ENCODE data around the gene TMEM176B.

TMEM176B gene

GRCh38 chr7:150823484-150824126, 23.4 kb upstream of the TMEM176B start:
- Histone ChIP-seq H3K27me3 (ENCODE audit: insufficient read depth, low read length, poor library complexity, severe bottlenecking) (peaks cover 7% of the 10 kb centered on the region), H3K9me2 (replicated peaks; ENCODE audit: low read depth, low read length) (no peaks in the 10 kb centered on the region), H3K79me2 (ENCODE audit: insufficient read depth, low read length) (no peaks in the 10 kb centered on the region), H2AFZ (ENCODE audit: low read length) (no peak overlapping the region), H3F3A (ENCODE audit: low read depth) (no peaks in the 10 kb centered on the region), H3K9me3 (ENCODE audit: insufficient read depth, low read depth, low read length) (no peaks in the 10 kb centered on the region), H3K4me3 (ENCODE audit: low read length, poor library complexity, severe bottlenecking) (no peak overlapping the region), H3K9ac (ENCODE audit: low read depth, low read length, poor library complexity, severe bottlenecking) (no peak overlapping the region), H3K4me2 (ENCODE audit: low read depth, low read length, poor library complexity, severe bottlenecking) (no peak overlapping the region), H3K36me3 (ENCODE audit: insufficient read depth, low read length) (no peaks in the 10 kb centered on the region), H3K4me1 (ENCODE audit: insufficient read depth, low read length, poor library complexity, severe bottlenecking) (no peaks in the 10 kb centered on the region), H4K20me1 (ENCODE audit: insufficient read depth, low read length, poor library complexity, severe bottlenecking) (no peaks in the 10 kb centered on the region)
- TF ChIP-seq, protein P1, sequence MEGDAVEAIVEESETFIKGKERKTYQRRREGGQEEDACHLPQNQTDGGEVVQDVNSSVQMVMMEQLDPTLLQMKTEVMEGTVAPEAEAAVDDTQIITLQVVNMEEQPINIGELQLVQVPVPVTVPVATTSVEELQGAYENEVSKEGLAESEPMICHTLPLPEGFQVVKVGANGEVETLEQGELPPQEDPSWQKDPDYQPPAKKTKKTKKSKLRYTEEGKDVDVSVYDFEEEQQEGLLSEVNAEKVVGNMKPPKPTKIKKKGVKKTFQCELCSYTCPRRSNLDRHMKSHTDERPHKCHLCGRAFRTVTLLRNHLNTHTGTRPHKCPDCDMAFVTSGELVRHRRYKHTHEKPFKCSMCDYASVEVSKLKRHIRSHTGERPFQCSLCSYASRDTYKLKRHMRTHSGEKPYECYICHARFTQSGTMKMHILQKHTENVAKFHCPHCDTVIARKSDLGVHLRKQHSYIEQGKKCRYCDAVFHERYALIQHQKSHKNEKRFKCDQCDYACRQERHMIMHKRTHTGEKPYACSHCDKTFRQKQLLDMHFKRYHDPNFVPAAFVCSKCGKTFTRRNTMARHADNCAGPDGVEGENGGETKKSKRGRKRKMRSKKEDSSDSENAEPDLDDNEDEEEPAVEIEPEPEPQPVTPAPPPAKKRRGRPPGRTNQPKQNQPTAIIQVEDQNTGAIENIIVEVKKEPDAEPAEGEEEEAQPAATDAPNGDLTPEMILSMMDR (conservative IDR thresholded peaks at IDR 0.05; ENCODE audit: low read length) = no peak
- no peak for TF ChIP-seq EZH2phosphoT487 (IDR thresholded peaks at IDR 0.05; ENCODE audit: borderline replicate concordance)

- TF ChIP-seq, protein P1 (conservative IDR thresholded peaks at IDR 0.05; ENCODE audit: low read length) = no peak
- no peak for TF ChIP-seq EZH2phosphoT487 (IDR thresholded peaks at IDR 0.05; ENCODE audit: borderline replicate concordance)
- Histone ChIP-seq H3K27me3 (ENCODE audit: insufficient read depth, low read length, poor library complexity, severe bottlenecking) (peaks cover 12% of the 10 kb centered on the region), H3K36me3 (ENCODE audit: insufficient read depth, low read length) (no peaks in the 10 kb centered on the region), H3K9ac (ENCODE audit: low read depth, low read length, poor library complexity, severe bottlenecking) (no peak overlapping the region), H3K4me3 (ENCODE audit: low read length, poor library complexity, severe bottlenecking) (no peak overlapping the region), H3F3A (ENCODE audit: low read depth) (no peaks in the 10 kb centered on the region), H3K4me1 (ENCODE audit: insufficient read depth, low read length, poor library complexity, severe bottlenecking) (no peaks in the 10 kb centered on the region), H3K9me3 (ENCODE audit: insufficient read depth, low read depth, low read length) (no peaks in the 10 kb centered on the region), H3K9me2 (replicated peaks; ENCODE audit: low read depth, low read length) (no peaks in the 10 kb centered on the region), H3K4me2 (ENCODE audit: low read depth, low read length, poor library complexity, severe bottlenecking) (no peak overlapping the region), H4K20me1 (ENCODE audit: insufficient read depth, low read length, poor library complexity, severe bottlenecking) (no peaks in the 10 kb centered on the region), H2AFZ (ENCODE audit: low read length) (no peak overlapping the region), H3K79me2 (ENCODE audit: insufficient read depth, low read length) (no peaks in the 10 kb centered on the region)
Measured at GRCh38 chr7:150823043-150823442, 22.9 kb upstream of the TMEM176B start.

- no peak for TF ChIP-seq EZH2phosphoT487 (IDR thresholded peaks at IDR 0.05; ENCODE audit: borderline replicate concordance)
- TF ChIP-seq, protein P1 (conservative IDR thresholded peaks at IDR 0.05; ENCODE audit: low read length) = no peak
- Histone ChIP-seq H3K4me1 (ENCODE audit: insufficient read depth, low read length, poor library complexity, severe bottlenecking) (no peaks in the 10 kb centered on the region), H3K4me3 (ENCODE audit: low read length, poor library complexity, severe bottlenecking) (no peak overlapping the region), H3K9ac (ENCODE audit: low read depth, low read length, poor library complexity, severe bottlenecking) (no peak overlapping the region), H4K20me1 (ENCODE audit: insufficient read depth, low read length, poor library complexity, severe bottlenecking) (no peaks in the 10 kb centered on the region), H2AFZ (ENCODE audit: low read length) (no peak overlapping the region), H3K9me3 (ENCODE audit: insufficient read depth, low read depth, low read length) (peaks cover 5% of the 10 kb centered on the region; the same call in 1 of the 2 replicates), H3K27me3 (ENCODE audit: insufficient read depth, low read length, poor library complexity, severe bottlenecking) (peaks cover 13% of the 10 kb centered on the region), H3K79me2 (ENCODE audit: insufficient read depth, low read length) (no peaks in the 10 kb centered on the region), H3F3A (ENCODE audit: low read depth) (no peaks in the 10 kb centered on the region), H3K4me2 (ENCODE audit: low read depth, low read length, poor library complexity, severe bottlenecking) (no peak overlapping the region), H3K36me3 (ENCODE audit: insufficient read depth, low read length) (no peaks in the 10 kb centered on the region), H3K9me2 (replicated peaks; ENCODE audit: low read depth, low read length) (no peaks in the 10 kb centered on the region)
Measured at GRCh38 chr7:150820578-150821198, 20.5 kb upstream of the TMEM176B start.

Measured in Loucy (cell line).